ENCODE measurements around the gene TVP23C. TPM values are rescaled to one million over a fixed set of nuclear protein-coding genes. Genes with fewer than 3 reads are reported as not detected.

Gene TVP23C
- total RNA-seq, 2 donors from 2014 or later: 9.7 to 18.4 TPM

DNA sequence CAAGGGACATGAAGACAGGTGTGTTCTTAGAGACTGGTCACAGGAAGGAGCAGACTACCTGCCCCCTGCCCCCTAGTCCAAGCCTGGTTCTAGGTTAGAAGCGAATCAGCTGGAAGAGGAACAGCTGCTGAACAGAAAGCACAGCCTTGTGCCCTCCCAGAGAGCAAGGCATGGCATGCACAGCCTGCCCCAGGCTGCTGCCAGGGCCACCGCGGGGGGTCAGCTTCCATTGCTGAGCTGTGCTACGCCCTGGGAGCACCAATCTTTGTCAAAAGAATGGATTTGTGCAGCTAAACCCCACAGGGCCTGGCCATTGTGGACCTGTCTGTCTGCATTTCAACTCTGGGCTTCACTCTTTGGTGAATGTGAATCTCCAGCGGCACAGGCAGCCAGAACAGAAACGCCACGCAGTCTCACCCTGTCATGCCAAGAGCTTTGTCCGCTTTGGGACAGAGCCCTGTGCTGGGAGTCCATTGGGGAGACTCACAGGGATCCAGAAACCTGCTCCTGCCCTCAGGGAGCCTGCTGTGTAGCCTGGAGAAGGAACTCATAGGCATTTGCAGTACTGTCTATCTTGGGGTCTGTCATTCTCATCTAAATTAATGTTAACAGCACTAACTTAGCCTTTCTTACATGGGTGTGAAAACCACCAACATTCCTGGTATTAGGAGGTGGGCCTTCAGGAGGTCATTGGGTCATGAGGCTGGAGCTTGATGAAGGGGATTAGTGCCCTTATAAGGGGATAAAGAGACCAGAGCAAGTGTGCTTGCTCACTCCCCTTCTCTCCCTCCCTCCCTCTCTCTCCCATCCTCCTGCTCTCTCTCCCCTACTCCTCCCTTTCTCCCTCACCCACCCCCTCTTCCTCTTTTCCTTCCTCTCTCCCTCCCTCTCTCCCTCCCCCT, 70.2 kb downstream of the TVP23C start:
- H3K36me3 Mint-ChIP-seq (ENCODE audit: low read depth): peaks cover 6% of the 10 kb centered on the region
- no peak overlapping the region for H3K4me3 Mint-ChIP-seq
- no peaks in the 10 kb centered on the region for H3K4me1 Mint-ChIP-seq
- H3K27ac Mint-ChIP-seq: no peak overlapping the region
- no peaks in the 10 kb centered on the region for H3K27me3 Mint-ChIP-seq
- no peaks in the 10 kb centered on the region for H3K9me3 Mint-ChIP-seq
- no peak for ATAC-seq (replicated peaks)

GRCh38 chr17:15492186-15492585, 71.1 kb downstream of the TVP23C start:
- no peaks in the 10 kb centered on the region for H3K9me3 Mint-ChIP-seq

DNA sequence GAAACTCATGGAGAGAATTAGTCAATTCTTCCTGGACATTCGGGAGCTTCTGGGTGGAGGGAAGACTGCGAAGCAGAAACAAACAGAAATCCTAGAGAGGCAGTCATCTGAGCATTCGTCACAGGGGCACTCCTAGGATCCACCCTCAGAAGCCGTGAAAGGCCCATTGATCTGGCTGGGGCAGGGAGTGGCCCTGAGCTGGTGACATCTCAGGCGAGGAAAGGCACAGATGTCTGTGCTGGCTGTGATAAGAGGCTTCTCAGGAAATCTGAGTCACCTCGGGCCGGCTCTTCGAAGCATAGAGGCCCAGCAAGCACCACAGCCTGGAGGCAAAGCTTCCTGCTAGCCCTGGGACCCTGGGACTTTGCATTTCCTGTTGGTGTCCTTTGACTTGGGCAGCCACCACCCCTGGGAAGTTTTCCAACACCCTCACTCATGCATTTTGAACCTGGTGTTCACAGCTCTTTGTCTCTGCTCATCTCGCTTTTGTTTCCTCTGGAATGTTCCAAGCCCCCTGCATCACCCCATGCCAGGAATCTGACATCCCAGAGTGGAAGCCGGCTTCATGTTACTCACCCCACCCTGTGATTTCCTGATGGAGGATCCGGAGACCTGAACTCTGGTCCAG, 72.5 kb downstream of the TVP23C start:
- H3K4me1 Mint-ChIP-seq: no peaks in the 10 kb centered on the region
- no peak overlapping the region for H3K27ac Mint-ChIP-seq
- no peaks in the 10 kb centered on the region for H3K9me3 Mint-ChIP-seq
- no peaks in the 10 kb centered on the region for H3K36me3 Mint-ChIP-seq (ENCODE audit: low read depth)
- H3K4me3 Mint-ChIP-seq: no peak overlapping the region
- no peaks in the 10 kb centered on the region for H3K27me3 Mint-ChIP-seq
- ATAC-seq (replicated peaks): no peak

More at GRCh38 chr17:15492186-15492585, 71.1 kb downstream of the TVP23C start:
- no peak overlapping the region for H3K4me3 Mint-ChIP-seq
- no peak for ATAC-seq (replicated peaks)
- peaks cover 3% of the 10 kb centered on the region for H3K36me3 Mint-ChIP-seq (ENCODE audit: low read depth)
- no peaks in the 10 kb centered on the region for H3K4me1 Mint-ChIP-seq
- H3K27ac Mint-ChIP-seq: no peak overlapping the region
- no peaks in the 10 kb centered on the region for H3K27me3 Mint-ChIP-seq

DNA sequence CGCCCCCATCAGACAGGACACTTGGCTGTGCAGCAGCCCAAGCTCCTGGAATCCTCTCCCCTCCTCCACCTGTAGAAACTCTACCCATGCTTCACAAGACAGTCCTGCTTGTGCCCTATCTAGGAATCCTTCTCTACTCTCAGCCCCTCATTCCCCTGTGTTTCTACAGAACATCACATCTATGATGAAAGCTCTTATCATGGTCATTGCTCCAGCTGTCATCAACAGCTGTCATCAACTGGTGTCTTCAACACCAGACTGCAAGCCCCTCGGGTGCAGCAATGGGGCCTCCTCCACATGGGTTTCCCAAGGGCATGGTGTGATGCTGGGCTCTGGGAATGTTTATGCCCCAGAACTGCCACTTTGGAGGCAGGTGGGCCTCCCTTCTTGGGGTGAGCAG, 74.7 kb downstream of the TVP23C start:
- no peak for ATAC-seq (replicated peaks)
- no peaks in the 10 kb centered on the region for H3K9me3 Mint-ChIP-seq
- H3K4me3 Mint-ChIP-seq: no peak overlapping the region
- no peaks in the 10 kb centered on the region for H3K27me3 Mint-ChIP-seq
- no peaks in the 10 kb centered on the region for H3K4me1 Mint-ChIP-seq
- H3K36me3 Mint-ChIP-seq (ENCODE audit: low read depth): no peaks in the 10 kb centered on the region
- no peak overlapping the region for H3K27ac Mint-ChIP-seq

- no peak overlapping the region for H3K4me3 Mint-ChIP-seq
- H3K27me3 Mint-ChIP-seq: no peaks in the 10 kb centered on the region
- H3K36me3 Mint-ChIP-seq (ENCODE audit: low read depth): peaks cover 4% of the 10 kb centered on the region
- no peaks in the 10 kb centered on the region for H3K4me1 Mint-ChIP-seq
- no peaks in the 10 kb centered on the region for H3K9me3 Mint-ChIP-seq
- H3K27ac Mint-ChIP-seq: no peak overlapping the region
- no peak for ATAC-seq (replicated peaks)
Observed at GRCh38 chr17:15485045-15485444, 78.2 kb downstream of the TVP23C start.

GRCh38 chr17:15483431-15483830, 79.9 kb downstream of the TVP23C start:
- no peak for ATAC-seq (replicated peaks)
- no peak overlapping the region for H3K4me3 Mint-ChIP-seq
- no peak overlapping the region for H3K27ac Mint-ChIP-seq
- H3K27me3 Mint-ChIP-seq: no peaks in the 10 kb centered on the region
- no peaks in the 10 kb centered on the region for H3K9me3 Mint-ChIP-seq
- no peaks in the 10 kb centered on the region for H3K4me1 Mint-ChIP-seq
- peaks cover 4% of the 10 kb centered on the region for H3K36me3 Mint-ChIP-seq (ENCODE audit: low read depth)

GRCh38 chr17:15482476-15482875, 80.8 kb downstream of the TVP23C start:
- Mint-ChIP-seq H3K27me3 (no peaks in the 10 kb centered on the region), H3K4me3 (no peak overlapping the region), H3K27ac (no peak overlapping the region), H3K4me1 (no peaks in the 10 kb centered on the region), H3K36me3 (ENCODE audit: low read depth) (peaks cover 4% of the 10 kb centered on the region), H3K9me3 (no peaks in the 10 kb centered on the region)
- no peak for ATAC-seq (replicated peaks)

- H3K27me3 Mint-ChIP-seq: no peaks in the 10 kb centered on the region
- H3K4me1 Mint-ChIP-seq: no peaks in the 10 kb centered on the region
- no peaks in the 10 kb centered on the region for H3K9me3 Mint-ChIP-seq
- peaks cover 11% of the 10 kb centered on the region for H3K36me3 Mint-ChIP-seq (ENCODE audit: low read depth)
- no peak for ATAC-seq (replicated peaks)
- H3K4me3 Mint-ChIP-seq: no peak overlapping the region
- no peak overlapping the region for H3K27ac Mint-ChIP-seq
Observed at GRCh38 chr17:15481481-15481880, 81.8 kb downstream of the TVP23C start.

- no peak for ATAC-seq (replicated peaks)
- no peaks in the 10 kb centered on the region for H3K27me3 Mint-ChIP-seq
- peaks cover 18% of the 10 kb centered on the region for H3K36me3 Mint-ChIP-seq (ENCODE audit: low read depth)
- H3K9me3 Mint-ChIP-seq: no peaks in the 10 kb centered on the region
- H3K4me1 Mint-ChIP-seq: no peaks in the 10 kb centered on the region
- H3K4me3 Mint-ChIP-seq: no peak overlapping the region
- no peak overlapping the region for H3K27ac Mint-ChIP-seq
Observed at GRCh38 chr17:15480204-15480603, 83.1 kb downstream of the TVP23C start.

DNA sequence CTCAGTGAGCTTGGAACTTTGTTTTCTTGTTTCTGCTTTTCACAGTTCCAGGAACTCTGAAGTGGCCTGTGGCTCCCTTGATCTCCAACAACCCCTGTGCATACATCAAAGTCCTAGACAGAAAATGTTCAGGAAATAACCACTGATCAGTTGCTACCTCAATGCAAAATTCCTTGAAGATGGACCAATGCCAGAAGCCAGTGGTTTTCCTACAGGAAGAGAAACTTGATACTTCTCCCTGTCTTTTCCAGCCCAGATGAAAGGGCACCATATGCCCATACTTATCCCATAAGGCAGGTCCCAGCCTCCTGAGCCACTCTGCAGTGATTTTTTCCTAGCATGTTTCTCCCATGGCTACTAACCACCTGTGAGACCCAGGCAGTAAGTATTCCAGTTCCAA, 83.6 kb downstream of the TVP23C start:
- H3K4me1 Mint-ChIP-seq: no peaks in the 10 kb centered on the region

GRCh38 chr17:15478845-15479244, 84.4 kb downstream of the TVP23C start:
- no peak overlapping the region for H3K4me3 Mint-ChIP-seq
- H3K27ac Mint-ChIP-seq: no peak overlapping the region
- no peak for ATAC-seq (replicated peaks)
- H3K36me3 Mint-ChIP-seq (ENCODE audit: low read depth): peaks cover 28% of the 10 kb centered on the region
- H3K9me3 Mint-ChIP-seq: no peaks in the 10 kb centered on the region
- H3K27me3 Mint-ChIP-seq: no peaks in the 10 kb centered on the region
- H3K4me1 Mint-ChIP-seq: no peaks in the 10 kb centered on the region

More for the DNA sequence above, 83.6 kb downstream of the TVP23C start:
- Mint-ChIP-seq H3K9me3 (no peaks in the 10 kb centered on the region), H3K36me3 (ENCODE audit: low read depth) (peaks cover 23% of the 10 kb centered on the region), H3K27me3 (no peaks in the 10 kb centered on the region), H3K27ac (no peak overlapping the region), H3K4me3 (no peak overlapping the region)
- no peak for ATAC-seq (replicated peaks)

DNA sequence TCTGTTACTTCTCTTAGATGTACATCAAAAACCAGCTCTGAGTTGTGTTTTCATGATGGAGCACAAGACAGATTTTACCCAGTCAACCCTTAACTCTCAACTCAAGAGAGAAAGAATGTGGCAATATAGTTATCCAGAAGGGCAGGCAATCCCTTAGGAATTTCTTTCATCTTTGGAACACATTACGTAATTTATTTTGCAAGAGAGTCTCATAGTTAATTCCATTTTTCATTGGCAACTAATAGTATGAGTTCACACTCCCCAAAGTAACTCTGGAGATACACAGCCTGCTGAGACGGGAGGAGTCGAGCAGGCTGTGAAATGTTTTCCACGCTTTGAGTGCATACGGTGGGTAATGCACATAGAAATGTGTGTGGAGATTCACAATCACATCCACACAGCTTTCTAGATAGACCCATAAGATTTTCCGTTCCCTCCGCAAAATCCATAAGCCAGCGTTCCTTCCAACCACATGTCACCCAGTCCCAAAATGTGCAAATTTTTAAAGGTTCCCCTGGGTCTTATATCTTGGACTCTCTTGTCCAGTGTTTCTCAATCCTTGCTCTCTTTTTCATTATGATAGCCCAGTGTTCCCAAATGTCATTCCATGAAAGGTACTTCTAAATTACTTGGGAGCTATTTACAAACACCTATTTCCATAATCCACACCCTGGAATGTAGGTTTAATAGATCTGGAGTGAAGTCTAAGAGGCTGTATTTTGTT, 87.5 kb downstream of the TVP23C start:
- ATAC-seq (replicated peaks): no peak
- H3K9me3 Mint-ChIP-seq: no peaks in the 10 kb centered on the region
- H3K4me1 Mint-ChIP-seq: no peaks in the 10 kb centered on the region
- H3K27ac Mint-ChIP-seq: no peak overlapping the region
- H3K4me3 Mint-ChIP-seq: no peak overlapping the region
- no peaks in the 10 kb centered on the region for H3K27me3 Mint-ChIP-seq
- peaks cover 24% of the 10 kb centered on the region for H3K36me3 Mint-ChIP-seq (ENCODE audit: low read depth)

- H3K36me3 Mint-ChIP-seq (ENCODE audit: low read depth): peaks cover 24% of the 10 kb centered on the region
- no peak overlapping the region for H3K4me3 Mint-ChIP-seq
- no peaks in the 10 kb centered on the region for H3K27me3 Mint-ChIP-seq
- no peak for ATAC-seq (replicated peaks)
- no peak overlapping the region for H3K27ac Mint-ChIP-seq
- no peaks in the 10 kb centered on the region for H3K9me3 Mint-ChIP-seq
- no peaks in the 10 kb centered on the region for H3K4me1 Mint-ChIP-seq
Observed at GRCh38 chr17:15472891-15473290, 90.4 kb downstream of the TVP23C start.

DNA sequence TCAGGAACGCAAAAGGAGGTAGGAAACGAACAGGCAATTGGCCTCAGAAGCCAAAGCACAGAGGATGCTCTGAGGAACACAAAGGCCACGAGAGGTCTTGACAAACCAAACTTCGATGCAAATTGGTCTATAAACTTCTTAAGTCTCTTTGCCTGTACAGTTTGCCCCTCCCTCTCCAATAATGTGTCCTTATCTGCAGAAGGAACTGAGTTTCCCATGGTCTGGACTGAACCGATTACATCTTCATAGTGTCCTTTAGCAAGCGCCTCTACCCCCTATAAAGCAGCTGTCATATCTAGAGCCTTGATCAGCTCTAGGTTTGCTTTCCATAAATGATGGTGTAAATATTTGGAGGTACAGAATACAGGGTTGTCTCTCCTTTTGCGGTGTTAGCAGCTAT, 92.7 kb downstream of the TVP23C start:
- H3K27me3 Mint-ChIP-seq: no peaks in the 10 kb centered on the region
- ATAC-seq (replicated peaks): no peak
- no peaks in the 10 kb centered on the region for H3K4me1 Mint-ChIP-seq
- no peaks in the 10 kb centered on the region for H3K9me3 Mint-ChIP-seq
- H3K4me3 Mint-ChIP-seq: no peak overlapping the region
- no peak overlapping the region for H3K27ac Mint-ChIP-seq
- H3K36me3 Mint-ChIP-seq (ENCODE audit: low read depth): peaks cover 13% of the 10 kb centered on the region

DNA sequence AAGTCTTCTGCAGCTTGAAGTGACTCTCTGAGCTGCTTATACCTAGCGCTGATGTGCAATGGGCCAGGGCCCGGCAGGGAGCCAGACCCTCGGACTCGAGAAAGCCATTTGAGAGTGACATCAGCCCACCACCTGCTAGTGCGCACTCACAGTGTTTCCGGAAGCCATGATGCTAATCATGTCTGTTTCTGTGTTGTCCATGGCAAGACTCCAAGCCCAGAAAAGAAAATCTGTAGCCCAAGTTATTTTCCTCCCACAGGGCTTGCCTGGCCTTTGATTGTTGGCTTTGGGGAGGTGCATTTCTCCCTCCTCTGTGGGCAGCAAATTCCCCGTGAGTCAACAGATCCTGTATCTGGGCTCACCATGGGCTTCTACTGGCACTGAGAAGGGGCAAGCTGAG, 94.0 kb downstream of the TVP23C start:
- H3K36me3 Mint-ChIP-seq (ENCODE audit: low read depth): peaks cover under 1% of the 10 kb centered on the region
- no peak overlapping the region for H3K27ac Mint-ChIP-seq
- no peaks in the 10 kb centered on the region for H3K9me3 Mint-ChIP-seq
- H3K27me3 Mint-ChIP-seq: no peaks in the 10 kb centered on the region
- no peak for ATAC-seq (replicated peaks)
- H3K4me3 Mint-ChIP-seq: no peak overlapping the region
- H3K4me1 Mint-ChIP-seq: no peaks in the 10 kb centered on the region
